SK-N-SH (cell line): ENCODE results near the gene KCNIP4. TPM values are rescaled to one million over a fixed set of nuclear protein-coding genes. Genes with fewer than 3 reads are reported as not detected.
"Not testable (repeated sequence)": the region's sequence is repeated elsewhere in the genome, so short reads cannot be mapped to it uniquely, and the experiment has no call there.

Experiments used
- CTCF ChIA-PET: fragments of 300-600, 350-600 bp; formaldehyde crosslinking; extraction: SDS; loops from one replicate; lab custom pipeline; 2021; lab: Yijun Ruan, JAX
- POLR2A ChIA-PET: fragments of 350-600 bp; sonication (Branson Sonifier 250); formaldehyde crosslinking; extraction: SDS; loops from one replicate; lab custom pipeline; 2020; ENCODE audit warnings: antibody characterized with exemption, inconsistent platforms; lab: Yijun Ruan, JAX
- DNase-seq: peaks from one replicate; pipeline ENCODE4 v3.0.0; 2012
- H2AFZ ChIP-seq: fragments of 200-600 bp; sonication (generic); 2 replicates; pipeline ENCODE4 v1.8.1; 2016; ENCODE audit warnings: antibody characterized with exemption, mild to moderate bottlenecking, low read depth
- H3F3A ChIP-seq: fragments of 200-600 bp; sonication (generic); replicated peaks from 2 replicates; pipeline ENCODE3; 2016; ENCODE audit warnings: antibody characterized with exemption, mild to moderate bottlenecking; ENCODE audit not compliant: insufficient read depth
- H3K27ac ChIP-seq, 2 experiments: fragments of 200-500 bp in 1 of 2; fragments of 200-600 bp in 1 of 2; sonication (Bioruptor generic) in 1 of 2; sonication (generic), shearing (Covaris generic) in 1 of 2; 2 replicates each; pipeline versions ENCODE4 v1.5.1 to v1.6.1; 2014 to 2016; ENCODE audit warnings: low read depth in 2 of 2, inconsistent platforms in 1 of 2, low read length in 1 of 2, mild to moderate bottlenecking in 1 of 2, mixed read lengths in 1 of 2
- H3K27me3 ChIP-seq: fragments of 200-600 bp; sonication (generic), shearing (Covaris generic); 2 replicates; pipeline ENCODE4 v1.6.1; 2016; ENCODE audit warnings: mixed run types; ENCODE audit not compliant: insufficient read depth
- H3K36me3 ChIP-seq, 2 experiments: fragments of 200-500 bp in 1 of 2; fragments of 200-600 bp in 1 of 2; sonication (Bioruptor generic) in 1 of 2; sonication (generic) in 1 of 2; replicated peaks in 1 of 2; 2 replicates each; pipeline versions ENCODE3 to v1.5.1; 2014 to 2016; ENCODE audit warnings: low read length in 1 of 2, mild to moderate bottlenecking in 1 of 2; ENCODE audit not compliant: insufficient read depth in 2 of 2, control insufficient read depth in 1 of 2
- H3K4me1 ChIP-seq, 2 experiments: fragments of 200-500 bp in 1 of 2; fragments of 200-600 bp in 1 of 2; sonication (Bioruptor generic) in 1 of 2; sonication (generic), shearing (Covaris generic) in 1 of 2; 2 replicates each; pipeline versions ENCODE4 v1.5.1 to v1.6.1; 2014 to 2016; ENCODE audit warnings: low read depth in 1 of 2, low read length in 1 of 2, mixed run types in 1 of 2; ENCODE audit not compliant: insufficient read depth in 2 of 2, control insufficient read depth in 1 of 2
- H3K4me2 ChIP-seq: fragments of 200-600 bp; sonication (generic), shearing (Covaris generic); 2 replicates; pipeline ENCODE4 v1.6.1; 2017; ENCODE audit warnings: mixed run types
- H3K4me3 ChIP-seq, 2 experiments: fragments of 200-500 bp in 1 of 2; fragments of 200-600 bp in 1 of 2; sonication (Bioruptor generic) in 1 of 2; sonication (generic), shearing (Covaris generic) in 1 of 2; 2 replicates each; pipeline versions ENCODE4 v1.5.1 to v1.8.1; 2014 to 2016; ENCODE audit warnings: low read depth in 2 of 2, inconsistent platforms in 1 of 2, low read length in 1 of 2, mild to moderate bottlenecking in 1 of 2, mixed read lengths in 1 of 2, moderate library complexity in 1 of 2
- H3K79me2 ChIP-seq: fragments of 200-600 bp; sonication (generic); 2 replicates; pipeline ENCODE4 v1.8.1; 2017; ENCODE audit warnings: mild to moderate bottlenecking; ENCODE audit not compliant: insufficient read depth
- H3K9ac ChIP-seq: fragments of 200-600 bp; sonication (generic); 2 replicates; pipeline ENCODE4 v1.6.1; 2017; ENCODE audit warnings: mixed run types
- H3K9me2 ChIP-seq: fragments of 200-600 bp; sonication (generic); 2 replicates; pipeline ENCODE4 v1.6.1; 2017; ENCODE audit warnings: mixed run types
- H3K9me3 ChIP-seq: fragments of 200-600 bp; sonication (generic); 2 replicates; pipeline ENCODE4 v1.6.1; 2017; ENCODE audit warnings: mixed run types, mild to moderate bottlenecking, moderate library complexity
- H4K20me1 ChIP-seq: fragments of 200-600 bp; sonication (generic); 2 replicates; pipeline ENCODE4 v1.6.1; 2017; ENCODE audit warnings: mild to moderate bottlenecking, mixed run types; ENCODE audit not compliant: insufficient read depth
- EP300 ChIP-seq, 2 experiments: IDR thresholded peaks; 2 replicates each; pipeline versions ENCODE4 v1.4.0 to v1.6.1; 2012; ENCODE audit warnings: borderline replicate concordance in 1 of 2, low read depth in 1 of 2, low read length in 1 of 2
- FOSL2 ChIP-seq: IDR thresholded peaks from 2 replicates; pipeline ENCODE4 v1.4.0; 2012; ENCODE audit warnings: low read depth, mild to moderate bottlenecking, moderate library complexity, borderline replicate concordance
- GATA2 ChIP-seq: sonication (generic); formaldehyde crosslinking; IDR thresholded peaks from 2 replicates; pipeline ENCODE4 v1.5.0; 2020; ENCODE audit warnings: mild to moderate bottlenecking, missing genetic modification reagents
- MEF2A ChIP-seq: IDR thresholded peaks from 2 replicates; pipeline ENCODE4 v1.4.0; 2012; ENCODE audit warnings: low read depth, borderline replicate concordance
- POLR2AphosphoS5 ChIP-seq: IDR thresholded peaks from 2 replicates; pipeline ENCODE4 v1.6.1; 2012; ENCODE audit warnings: low read depth, low read length
- RXRA ChIP-seq: IDR thresholded peaks from 2 replicates; pipeline ENCODE4 v1.4.0; 2012; ENCODE audit warnings: low read depth, mild to moderate bottlenecking, borderline replicate concordance
- SMC3 ChIP-seq: IDR thresholded peaks from 2 replicates; pipeline ENCODE4 v1.6.1; 2012; ENCODE audit warnings: low read depth, low read length, improper control_type of control experiment
- TAF1 ChIP-seq: IDR thresholded peaks from 2 replicates; pipeline ENCODE4 v1.6.1; 2012; ENCODE audit warnings: low read depth, mild to moderate bottlenecking, low read length, moderate library complexity, borderline replicate concordance
- WGBS: methylation state at CpG from one replicate; pipeline ENCODE4 v1.1.6; 2017; ENCODE audit warnings: low lambda C conversion rate; 5-methylcytosine and 5-hydroxymethylcytosine counted together
- polyA plus RNA-seq, 3 experiments: library from polyadenylated mRNA; depleted of rRNA; stranded (reverse); fragments of >200 nt; gene quantifications; 2 replicates each; pipeline ENCODE4 v1.2.3, GENCODE V29; 2012
- TF ChIP-seq, protein P1 (sequence below): IDR thresholded peaks from 2 replicates; pipeline ENCODE4 v1.4.0; 2012; ENCODE audit warnings: low read depth, borderline replicate concordance
- TF ChIP-seq, protein P2 (sequence below): fragments of 200-600 bp; sonication (generic); IDR thresholded peaks from 2 replicates; pipeline ENCODE4 v1.6.1; 2017; ENCODE audit warnings: antibody characterized with exemption, mild to moderate bottlenecking, moderate library complexity
- TF ChIP-seq, protein P3 (sequence below): fragments of 150-350 bp; IDR thresholded peaks from 2 replicates; pipeline ENCODE4 v1.6.1; 2016; ENCODE audit warnings: mild to moderate bottlenecking, low read depth, low read length

Gene KCNIP4
- polyA plus RNA-seq, 1 of the 3 experiments (the other 2 are of a cell fraction): 0.18 TPM

DNA sequence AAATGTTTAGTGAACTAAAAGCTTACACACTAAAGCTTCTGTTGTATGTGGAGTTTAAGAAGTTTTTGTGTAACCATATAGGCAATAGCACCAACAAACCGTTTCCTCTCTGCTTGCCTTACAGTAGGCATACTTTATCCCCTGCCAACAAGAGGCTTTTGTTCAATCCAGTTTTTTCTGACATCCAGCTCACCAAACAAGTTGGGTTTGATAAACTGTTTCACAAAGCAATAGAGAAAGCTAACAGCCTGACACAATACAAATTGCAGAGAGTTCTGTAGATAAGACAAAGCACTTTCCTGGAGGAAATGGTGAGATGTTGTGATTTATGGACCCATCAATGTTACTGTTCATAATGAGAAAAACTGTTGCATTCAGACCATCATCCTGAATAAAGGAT is 1194.5 kb downstream of the KCNIP4 start:
- DNase-seq: no peak
- peaks cover 7 to 11% of the 10 kb centered on the region in 2 experiments for H3K36me3 ChIP-seq
- POLR2A ChIA-PET: no interaction called here
- no peaks in the 10 kb centered on the region for H3K9me2 ChIP-seq
- TF ChIP-seq FOSL2: no peak
- H3K27me3 ChIP-seq: no peaks in the 10 kb centered on the region
- no peak overlapping the region for H3K9ac ChIP-seq
- no peaks in the 10 kb centered on the region for H3K9me3 ChIP-seq
- no peaks in the 10 kb centered on the region for H3K4me1 ChIP-seq
- H2AFZ ChIP-seq: no peak overlapping the region
- no peaks in the 10 kb centered on the region for H3F3A ChIP-seq
- no peak overlapping the region for H3K4me2 ChIP-seq
- no peaks in the 10 kb centered on the region for H3K79me2 ChIP-seq
- H4K20me1 ChIP-seq: no peaks in the 10 kb centered on the region
- no peak overlapping the region for H3K4me3 ChIP-seq
- 80% methylated on average over 1 of the region's 1 CpG for WGBS
- CTCF ChIA-PET: no interaction called here
- no peak overlapping the region for H3K27ac ChIP-seq

DNA sequence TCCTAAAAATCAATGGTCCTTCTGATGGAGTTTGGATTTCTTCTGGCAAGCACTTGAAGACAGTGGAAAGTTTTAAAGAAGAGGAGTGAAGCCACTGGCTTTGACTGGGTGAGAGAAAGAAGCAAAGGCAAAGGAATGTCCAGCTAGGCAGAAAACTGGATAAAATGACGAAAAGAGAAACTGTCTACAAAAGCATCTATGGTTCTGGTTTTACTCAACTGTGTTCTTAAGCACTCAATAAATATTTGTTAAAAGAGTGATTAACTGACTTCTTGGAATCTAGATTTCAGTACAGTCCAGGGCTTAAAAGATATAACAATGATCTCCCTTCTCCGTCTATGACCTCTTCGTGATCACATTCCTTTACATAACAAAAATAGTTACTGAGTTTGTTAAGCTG is 1195.9 kb downstream of the KCNIP4 start:
- TF ChIP-seq, protein P1, sequence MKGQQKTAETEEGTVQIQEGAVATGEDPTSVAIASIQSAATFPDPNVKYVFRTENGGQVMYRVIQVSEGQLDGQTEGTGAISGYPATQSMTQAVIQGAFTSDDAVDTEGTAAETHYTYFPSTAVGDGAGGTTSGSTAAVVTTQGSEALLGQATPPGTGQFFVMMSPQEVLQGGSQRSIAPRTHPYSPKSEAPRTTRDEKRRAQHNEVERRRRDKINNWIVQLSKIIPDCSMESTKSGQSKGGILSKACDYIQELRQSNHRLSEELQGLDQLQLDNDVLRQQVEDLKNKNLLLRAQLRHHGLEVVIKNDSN: no peak
- no peak for TF ChIP-seq GATA2
- TF ChIP-seq MEF2A: no peak
- no peak for TF ChIP-seq RXRA
- no peak for TF ChIP-seq POLR2AphosphoS5
- TF ChIP-seq, protein P2, sequence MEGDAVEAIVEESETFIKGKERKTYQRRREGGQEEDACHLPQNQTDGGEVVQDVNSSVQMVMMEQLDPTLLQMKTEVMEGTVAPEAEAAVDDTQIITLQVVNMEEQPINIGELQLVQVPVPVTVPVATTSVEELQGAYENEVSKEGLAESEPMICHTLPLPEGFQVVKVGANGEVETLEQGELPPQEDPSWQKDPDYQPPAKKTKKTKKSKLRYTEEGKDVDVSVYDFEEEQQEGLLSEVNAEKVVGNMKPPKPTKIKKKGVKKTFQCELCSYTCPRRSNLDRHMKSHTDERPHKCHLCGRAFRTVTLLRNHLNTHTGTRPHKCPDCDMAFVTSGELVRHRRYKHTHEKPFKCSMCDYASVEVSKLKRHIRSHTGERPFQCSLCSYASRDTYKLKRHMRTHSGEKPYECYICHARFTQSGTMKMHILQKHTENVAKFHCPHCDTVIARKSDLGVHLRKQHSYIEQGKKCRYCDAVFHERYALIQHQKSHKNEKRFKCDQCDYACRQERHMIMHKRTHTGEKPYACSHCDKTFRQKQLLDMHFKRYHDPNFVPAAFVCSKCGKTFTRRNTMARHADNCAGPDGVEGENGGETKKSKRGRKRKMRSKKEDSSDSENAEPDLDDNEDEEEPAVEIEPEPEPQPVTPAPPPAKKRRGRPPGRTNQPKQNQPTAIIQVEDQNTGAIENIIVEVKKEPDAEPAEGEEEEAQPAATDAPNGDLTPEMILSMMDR: no peak
- no peak for TF ChIP-seq TAF1
- TF ChIP-seq SMC3: no peak
- TF ChIP-seq, protein P3, sequence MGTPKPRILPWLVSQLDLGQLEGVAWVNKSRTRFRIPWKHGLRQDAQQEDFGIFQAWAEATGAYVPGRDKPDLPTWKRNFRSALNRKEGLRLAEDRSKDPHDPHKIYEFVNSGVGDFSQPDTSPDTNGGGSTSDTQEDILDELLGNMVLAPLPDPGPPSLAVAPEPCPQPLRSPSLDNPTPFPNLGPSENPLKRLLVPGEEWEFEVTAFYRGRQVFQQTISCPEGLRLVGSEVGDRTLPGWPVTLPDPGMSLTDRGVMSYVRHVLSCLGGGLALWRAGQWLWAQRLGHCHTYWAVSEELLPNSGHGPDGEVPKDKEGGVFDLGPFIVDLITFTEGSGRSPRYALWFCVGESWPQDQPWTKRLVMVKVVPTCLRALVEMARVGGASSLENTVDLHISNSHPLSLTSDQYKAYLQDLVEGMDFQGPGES: no peak
- TF ChIP-seq EP300 (IDR thresholded peaks at IDR 0.05; ENCODE audit: borderline replicate concordance in 1 of 2, low read depth in 1 of 2, low read length in 1 of 2): no peak
- no peak overlapping the region for H3K4me2 ChIP-seq
- no peak overlapping the region for H2AFZ ChIP-seq
- H3F3A ChIP-seq: no peaks in the 10 kb centered on the region
- no peaks in the 10 kb centered on the region for H3K9me3 ChIP-seq
- H3K27ac ChIP-seq: no peak overlapping the region
- WGBS: 94% methylated on average over 3 of the region's 3 CpGs
- ChIA-PET CTCF (interaction anchor here (1.0 kb wide), 1 partner anchor 717 kb away, joined by 3 read pairs; no protein-coding TSS in a partner anchor), POLR2A (no interaction called here)
- no peaks in the 10 kb centered on the region for H4K20me1 ChIP-seq
- DNase-seq: no peak
- no peaks in the 10 kb centered on the region for H3K4me1 ChIP-seq
- H3K4me3 ChIP-seq: no peak overlapping the region
- H3K9me2 ChIP-seq: no peaks in the 10 kb centered on the region
- no peak overlapping the region for H3K9ac ChIP-seq
- peaks cover 7 to 11% of the 10 kb centered on the region in 2 experiments for H3K36me3 ChIP-seq
- H3K27me3 ChIP-seq: no peaks in the 10 kb centered on the region
- H3K79me2 ChIP-seq: no peaks in the 10 kb centered on the region

DNA sequence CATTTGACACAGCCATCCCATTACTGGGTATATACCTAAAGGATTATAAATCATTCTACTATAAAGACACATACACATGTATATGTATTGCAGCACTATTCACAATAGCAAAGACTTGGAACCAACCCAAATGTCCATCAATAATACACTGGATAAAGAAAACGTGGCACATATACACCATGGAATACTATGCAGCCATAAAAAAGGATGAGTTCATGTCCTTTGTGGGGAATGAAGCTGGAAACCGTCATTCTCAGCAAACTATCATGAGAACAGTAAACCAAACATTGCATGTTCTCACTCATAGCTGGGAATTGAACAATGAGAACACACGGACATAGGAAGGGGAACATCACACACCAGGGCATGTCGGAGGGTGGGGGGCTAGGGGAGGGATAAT is 1202.6 kb downstream of the KCNIP4 start:
- H3K9me3 ChIP-seq, H3K36me3 ChIP-seq, H3K27ac ChIP-seq, H3K4me3 ChIP-seq, H3K9me2 ChIP-seq, DNase-seq, H3K79me2 ChIP-seq, H3K4me2 ChIP-seq, H2AFZ ChIP-seq, H3K27me3 ChIP-seq, H3F3A ChIP-seq, H3K4me1 ChIP-seq, H4K20me1 ChIP-seq, POLR2A ChIA-PET, CTCF ChIA-PET, H3K9ac ChIP-seq: not testable (repeated sequence)
- 98% methylated on average over 4 of the region's 4 CpGs for WGBS
